HUDEP-2 (cell line): Measurements from ENCODE around the gene DLG1.

Experiments used
- DNase-seq, 76 experiments: peaks; one replicate each; lab custom pipeline; 2025; ENCODE audit not compliant: unreplicated experiment in 76 of 76; lab: John Stamatoyannopoulos, UW

Gene DLG1

DNA sequence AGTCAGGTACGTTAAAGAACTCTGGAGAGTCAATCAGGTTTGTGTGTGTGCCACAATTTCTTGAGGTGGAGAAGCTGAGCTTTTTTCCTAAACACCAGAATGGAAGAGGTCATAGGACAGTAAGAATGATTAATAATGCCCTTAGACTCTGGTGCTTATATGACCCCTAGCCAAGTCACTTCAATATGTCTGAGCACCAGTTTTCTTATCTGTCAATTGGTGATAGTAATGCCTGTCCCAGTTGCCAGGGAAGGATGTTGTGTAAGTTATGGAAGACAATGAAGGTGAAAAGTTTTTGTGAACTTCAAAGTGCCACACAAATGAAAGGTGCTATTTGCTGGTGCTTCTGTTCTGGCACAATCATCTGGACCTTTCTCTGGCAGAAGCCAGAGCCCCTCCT is 22.2 kb upstream of the DLG1 start:
- no peak for DNase-seq

- peak in 3 of 76 experiments; percentile 6 to 37 (median 12) for DNase-seq
Observed at GRCh38 chr3:197317250-197317963, 19.0 kb upstream of the DLG1 start.

GRCh38 chr3:197312431-197312830 is 14.0 kb upstream of the DLG1 start:
- DNase-seq = no peak

DNA sequence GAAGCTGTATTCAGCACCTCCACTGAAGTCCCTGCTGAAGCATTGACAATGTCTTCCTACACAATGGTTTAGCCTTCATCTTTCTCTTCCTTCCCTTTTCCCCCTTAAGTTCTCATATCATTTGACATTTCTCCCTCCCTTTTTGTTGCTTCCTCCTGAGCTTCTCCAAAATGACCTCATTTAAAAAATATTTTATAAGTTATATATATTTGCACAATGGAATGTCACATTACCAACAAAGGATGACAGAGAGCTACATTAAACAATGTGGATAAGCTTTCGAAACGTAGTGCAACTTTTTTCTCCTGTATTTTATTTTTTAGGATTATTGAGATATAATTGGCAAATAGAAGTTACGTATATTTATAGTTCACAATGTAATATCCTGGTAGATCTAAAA is 13.2 kb upstream of the DLG1 start:
- DNase-seq = no peak

- DNase-seq = no peak
Observed at GRCh38 chr3:197309528-197310361, 11.3 kb upstream of the DLG1 start.

DNA sequence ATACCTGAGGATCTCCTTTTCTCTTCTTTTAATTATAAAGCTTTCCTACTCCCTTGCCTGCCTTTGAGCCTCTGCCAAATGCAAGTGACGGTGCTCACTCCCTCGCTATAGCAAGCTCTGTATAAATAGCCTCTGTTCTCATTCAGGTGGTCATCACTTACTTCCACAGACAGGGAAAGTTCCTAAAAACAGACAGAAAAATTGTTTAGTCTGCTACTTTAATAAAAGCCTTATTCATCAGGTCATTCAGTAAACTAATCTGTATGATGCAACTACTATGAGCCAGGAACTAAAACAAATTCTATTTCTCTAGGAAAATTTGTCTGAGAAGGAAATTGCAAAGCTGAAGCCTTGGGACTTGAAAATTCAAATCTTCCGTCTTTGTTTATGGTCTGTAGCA is 10.2 kb upstream of the DLG1 start:
- no peak for DNase-seq

DNA sequence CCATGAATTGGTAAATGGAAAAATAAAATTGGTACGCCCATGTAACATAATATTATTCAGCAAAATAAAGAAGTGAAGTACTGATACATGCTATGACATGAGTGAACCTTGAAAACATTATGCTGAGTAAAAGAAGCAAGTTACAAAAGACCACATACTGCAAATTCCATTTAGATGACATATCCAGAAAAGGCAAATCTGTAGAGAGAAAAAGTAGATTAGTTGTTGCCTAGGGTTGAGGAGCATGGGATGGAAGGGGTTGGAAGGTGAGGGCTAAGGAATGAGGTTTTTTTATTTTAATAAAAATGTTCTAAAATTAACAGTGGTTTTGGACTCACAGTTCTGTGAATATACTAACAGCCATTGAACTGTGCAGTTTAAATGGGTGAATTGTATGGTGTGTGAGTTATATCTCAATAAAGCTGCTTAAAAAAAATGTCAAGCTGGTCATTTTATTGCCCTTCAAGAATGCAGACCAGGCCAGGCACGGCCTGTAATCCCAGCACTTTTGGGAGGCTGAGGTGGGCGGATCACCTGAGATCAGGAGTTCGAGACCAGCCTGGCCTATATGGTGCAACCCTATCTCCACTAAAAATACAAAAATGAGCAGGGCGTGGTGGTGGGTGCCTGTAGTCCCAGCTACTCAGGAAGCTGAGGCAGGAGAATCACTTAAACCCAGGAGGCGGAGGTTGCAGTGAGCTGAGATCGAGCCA is 8.1 kb upstream of the DLG1 start:
- DNase-seq = no peak

- DNase-seq = no peak
Observed at GRCh38 chr3:197305854-197306253, 7.4 kb upstream of the DLG1 start.

GRCh38 chr3:197303452-197303851 is 5.0 kb upstream of the DLG1 start:
- no peak for DNase-seq

DNA sequence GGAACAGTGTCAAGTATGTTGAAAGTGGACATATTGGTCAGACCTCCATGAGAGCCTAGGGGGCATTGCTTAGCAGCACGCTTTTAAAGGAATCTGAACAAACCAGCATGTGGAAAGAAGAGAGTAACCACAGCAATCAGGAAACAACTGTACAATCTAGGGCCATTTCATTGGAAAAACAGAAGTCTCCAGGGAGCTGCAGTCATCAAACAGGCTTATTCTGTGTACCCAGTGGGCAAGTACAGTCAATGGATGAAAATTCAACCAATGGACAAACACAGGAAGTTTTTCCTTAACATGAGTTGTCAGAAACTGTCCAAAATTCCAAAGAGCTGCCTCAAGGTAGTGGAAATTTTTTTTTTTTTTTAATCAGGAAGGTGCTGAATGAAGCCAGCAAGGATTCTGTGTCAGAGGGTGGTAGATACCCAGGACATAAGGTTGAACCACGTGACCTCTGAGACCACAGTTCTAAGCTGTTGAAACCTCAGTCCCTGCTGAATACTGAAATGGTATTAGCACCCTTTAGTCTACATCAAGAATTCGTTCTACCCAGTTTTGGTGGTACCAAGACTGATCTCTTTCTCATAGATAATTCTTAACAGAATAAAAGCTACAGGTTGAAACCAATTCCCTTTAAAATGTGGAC is 4.4 kb upstream of the DLG1 start:
- no peak for DNase-seq

GRCh38 chr3:197302033-197302432 is 3.6 kb upstream of the DLG1 start:
- no peak for DNase-seq

DNA sequence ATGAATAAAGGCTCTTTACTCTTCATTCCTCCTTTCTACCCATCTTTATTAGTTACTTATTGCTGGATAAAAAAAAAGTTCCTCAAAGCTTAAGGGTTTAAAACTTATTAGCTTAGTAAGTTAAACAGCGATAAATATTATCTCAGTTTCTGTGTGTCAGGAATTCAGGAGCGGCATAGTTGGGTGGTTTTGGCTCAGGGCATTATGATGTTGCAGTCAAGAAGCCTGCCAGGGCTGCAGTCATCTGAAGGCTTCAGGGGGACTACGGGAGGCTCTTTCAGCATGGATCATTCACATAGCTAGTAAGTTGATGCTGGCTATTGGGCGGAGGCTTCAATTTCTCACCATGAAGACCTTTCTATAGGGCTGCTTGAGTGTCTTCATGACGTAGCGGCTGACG is 1.9 kb upstream of the DLG1 start:
- DNase-seq = no peak

DNA sequence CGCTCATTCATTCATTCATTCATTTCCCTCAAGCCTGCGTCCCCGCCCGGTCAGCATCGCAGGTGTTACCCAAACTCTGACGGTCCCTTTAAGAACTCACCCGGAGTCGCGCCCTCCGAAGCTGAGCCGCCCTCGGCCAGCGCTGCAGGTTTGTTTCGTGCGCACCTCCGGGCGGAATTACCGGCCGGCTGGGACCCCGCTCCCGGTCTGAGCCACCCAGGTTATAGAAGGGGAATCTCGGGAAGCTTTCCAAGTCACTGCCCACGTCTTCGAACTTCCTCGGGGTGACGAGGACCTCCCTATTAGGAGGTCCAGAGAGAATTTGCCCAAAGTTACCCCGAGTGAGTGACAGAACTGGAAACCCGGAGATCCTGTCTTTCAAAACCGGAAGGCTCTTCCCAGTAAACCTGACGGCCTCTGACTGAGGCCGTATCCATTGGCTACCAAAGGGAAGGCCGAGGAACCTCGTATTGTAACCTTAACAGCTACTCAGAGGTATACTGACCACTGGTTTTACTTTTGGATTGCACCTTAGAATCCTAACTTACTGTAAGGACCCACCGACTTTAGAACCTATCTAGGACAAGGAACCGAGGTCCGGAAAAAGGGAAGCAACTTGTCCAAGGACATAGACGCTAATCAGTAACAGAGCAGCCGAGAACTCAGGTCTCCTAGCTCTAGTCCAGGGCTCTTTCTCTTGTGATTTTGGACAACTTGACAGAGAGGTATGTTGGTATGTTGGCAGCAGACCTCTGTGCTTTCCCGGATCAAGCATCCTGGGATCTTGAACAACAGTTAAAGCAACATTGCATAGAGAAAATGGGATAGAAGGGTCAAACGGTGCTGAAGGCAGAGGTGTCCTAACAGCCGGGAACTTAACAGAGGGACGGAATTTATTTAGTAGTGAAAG is 788 bp upstream of the DLG1 start:
- DNase-seq = peak in 9 of 76 experiments; percentile 5 to 64 (median 23)

DNA sequence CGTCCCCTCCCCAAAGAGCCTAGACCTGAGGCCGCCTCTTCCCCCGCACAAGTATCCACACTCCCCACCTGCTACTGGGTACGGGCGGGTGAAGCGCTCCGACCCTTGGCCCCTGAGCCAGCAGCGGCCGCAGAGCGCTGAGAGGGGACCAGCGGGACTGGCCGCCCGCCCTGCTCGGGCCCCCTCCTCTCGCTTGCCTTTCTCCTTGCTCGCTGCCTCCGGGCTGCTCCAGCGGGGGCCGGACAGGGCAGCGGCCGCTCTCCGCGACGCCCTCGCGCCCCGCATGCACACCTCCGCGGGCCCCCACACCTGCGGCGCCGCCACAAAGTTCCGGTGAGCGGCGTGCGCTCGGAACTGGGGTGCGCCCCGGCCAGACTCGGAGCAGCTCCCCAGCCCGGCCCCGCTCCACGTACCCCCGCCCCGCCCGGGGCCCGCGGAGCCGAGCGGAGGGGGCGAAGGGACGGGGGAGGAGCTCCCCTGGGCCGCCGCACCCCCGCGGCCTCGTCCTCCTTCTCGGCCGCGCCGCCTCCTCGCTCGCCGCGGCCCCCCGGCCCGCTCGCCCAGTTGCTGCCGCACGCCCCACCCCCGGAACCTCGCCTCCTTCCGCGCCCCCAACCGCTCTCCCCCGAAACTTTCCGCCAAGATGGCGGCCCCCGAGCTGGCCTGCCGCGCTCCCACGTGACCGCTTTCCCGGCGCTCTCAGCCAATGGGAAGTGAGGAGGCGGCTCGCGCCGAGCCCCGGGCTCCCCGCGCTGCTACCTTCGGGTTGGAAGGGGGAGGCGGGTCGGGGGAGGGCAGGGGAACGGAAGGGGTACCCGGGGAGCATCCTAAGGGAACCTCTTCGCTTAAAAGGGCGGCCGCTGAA is 704 bp downstream of the DLG1 start:
- peak in 73 of 76 experiments; percentile 33 to 92 (median 81) for DNase-seq

GRCh38 chr3:197297002-197297401 is 1.4 kb downstream of the DLG1 start:
- peak in 1 of 76 experiments; percentile 3 for DNase-seq

DNA sequence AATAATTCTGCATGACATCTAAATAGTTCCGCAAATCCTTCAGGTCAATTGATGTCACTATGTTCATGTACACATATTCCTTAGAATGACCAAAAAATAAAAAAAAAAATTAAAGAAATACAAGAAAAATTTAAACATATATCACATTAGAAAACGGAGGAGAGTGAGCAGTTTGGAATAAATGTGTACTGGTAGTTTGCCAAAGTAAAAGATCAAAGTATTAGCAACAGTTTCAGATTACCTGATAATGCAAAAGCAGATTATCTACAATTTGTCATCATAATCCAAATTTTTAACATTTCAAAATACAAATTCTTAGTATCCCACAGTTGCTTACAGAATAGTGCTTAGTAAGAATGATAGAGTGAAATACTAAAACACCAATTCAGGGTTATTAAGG is 1.9 kb downstream of the DLG1 start:
- no peak for DNase-seq

DNA sequence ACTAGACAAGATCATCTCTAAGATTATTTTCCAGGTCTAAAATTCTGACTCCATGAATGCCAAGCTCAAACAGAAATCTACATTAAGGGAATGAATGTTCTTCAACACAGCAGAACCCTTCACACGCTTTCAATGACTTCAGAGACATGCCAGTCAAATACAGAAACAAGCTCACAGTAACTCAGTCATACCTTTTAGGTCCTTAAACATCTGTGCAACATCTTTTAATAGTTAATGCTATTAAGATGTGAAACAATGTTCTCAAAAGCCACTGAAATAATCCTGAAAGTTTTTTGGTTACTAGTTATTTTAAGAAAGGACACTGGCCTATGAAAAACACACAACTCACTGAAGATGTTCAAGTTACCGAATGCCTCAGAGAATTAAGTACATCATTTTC is 2.5 kb downstream of the DLG1 start:
- peak in 1 of 76 experiments; percentile 5 for DNase-seq

GRCh38 chr3:197293605-197294237 is 4.7 kb downstream of the DLG1 start:
- no peak for DNase-seq

DNA sequence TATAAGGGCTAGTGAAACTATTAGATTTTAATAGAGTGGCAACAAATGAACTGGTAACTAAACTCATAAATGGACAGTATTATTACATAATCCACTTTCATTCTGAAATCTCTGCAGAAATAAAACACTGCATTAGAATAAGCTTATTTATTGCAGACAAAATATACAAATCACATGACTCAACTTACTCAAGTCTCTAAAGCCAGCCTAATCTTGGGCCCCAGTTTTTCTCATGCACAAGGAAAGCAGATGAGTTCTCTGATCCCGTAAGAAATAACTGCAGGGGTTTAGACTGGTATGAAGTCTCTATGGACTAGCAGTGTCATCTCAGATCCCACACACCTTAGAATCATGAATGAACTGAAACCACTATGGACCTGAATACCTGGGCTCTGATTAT is 5.8 kb downstream of the DLG1 start:
- no peak for DNase-seq
